Fibroblast of pulmonary artery (primary cell): Measurements from ENCODE around the gene XAF1.

Source experiments
- DNase-seq: peaks from one replicate; pipeline ENCODE4 v3.0.0-alpha.2; 2010; ENCODE audit warnings: low read depth
- H3K4me3 ChIP-seq: replicated peaks from 2 replicates; pipeline ENCODE4 v1.5.1; 2011; ENCODE audit warnings: low read depth, mild to moderate bottlenecking, control low read depth, low read length, moderate library complexity
- CTCF ChIP-seq: IDR thresholded peaks from 2 replicates; pipeline ENCODE4 v1.5.1; 2011; ENCODE audit warnings: mild to moderate bottlenecking, control low read depth, low read length, inconsistent platforms; ENCODE audit errors: missing control alignments

Gene XAF1

DNA sequence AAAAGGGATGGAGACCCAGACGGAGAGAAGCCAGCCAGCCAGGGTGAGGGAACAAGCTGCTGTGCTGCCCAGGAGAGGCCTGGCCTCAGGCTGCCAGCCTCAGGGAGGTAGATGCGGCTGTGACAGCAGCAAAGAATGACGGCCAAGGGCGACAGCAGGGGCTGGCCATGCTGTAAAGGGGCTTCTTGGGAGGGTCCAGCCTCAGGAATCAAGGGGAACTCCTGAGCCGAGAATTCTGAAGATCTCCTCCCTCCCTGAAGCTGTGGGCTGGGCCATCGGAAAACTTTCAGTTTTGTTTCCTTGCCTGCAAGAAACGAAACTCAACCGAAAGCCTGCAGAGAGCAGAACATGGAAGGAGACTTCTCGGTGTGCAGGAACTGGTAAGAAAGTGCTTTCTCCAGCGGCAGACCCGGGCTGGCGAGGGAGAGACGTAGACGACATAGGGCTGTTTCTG is at the start of gene XAF1:
Gene XAF1, plus strand, starts transcription at position 316 of the 454 bp plus-strand sequence. Its CDS starts 33 bp downstream, at position 349.
- H3K4me3 ChIP-seq: peak within 1 kb of the TSS; percentile 70
- peak; percentile 70 for DNase-seq
- no peak for TF ChIP-seq CTCF

- DNase-seq: no peak
- TF ChIP-seq CTCF: no peak
- no peak overlapping the region for H3K4me3 ChIP-seq
Measured at GRCh38 chr17:6706499-6706898, 49.3 kb upstream of the XAF1 start.

DNA sequence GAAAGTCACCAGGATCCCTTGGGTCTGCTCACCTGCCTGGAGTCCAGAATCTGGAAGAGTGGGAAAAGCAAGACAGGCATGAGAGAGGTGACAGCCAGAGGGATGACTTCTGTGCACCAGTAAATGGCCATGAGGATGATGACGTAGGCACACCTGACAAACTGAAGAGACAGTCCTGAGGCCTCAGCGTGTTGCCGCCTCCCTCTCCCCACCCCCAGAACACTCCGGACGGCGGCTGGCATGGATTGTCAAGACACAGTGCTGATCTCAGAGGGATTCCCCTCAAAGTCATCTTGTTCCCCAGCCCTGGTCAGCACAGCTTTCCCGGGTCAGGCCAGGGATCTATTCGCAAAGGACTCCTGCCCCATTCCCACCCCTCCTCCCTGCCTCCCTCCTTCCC is 48.9 kb upstream of the XAF1 start:
- H3K4me3 ChIP-seq: no peak overlapping the region
- TF ChIP-seq CTCF: no peak
- no peak for DNase-seq

- H3K4me3 ChIP-seq: no peak overlapping the region
- no peak for DNase-seq
- no peak for TF ChIP-seq CTCF
Measured at GRCh38 chr17:6708357-6708961, 47.4 kb upstream of the XAF1 start.

DNA sequence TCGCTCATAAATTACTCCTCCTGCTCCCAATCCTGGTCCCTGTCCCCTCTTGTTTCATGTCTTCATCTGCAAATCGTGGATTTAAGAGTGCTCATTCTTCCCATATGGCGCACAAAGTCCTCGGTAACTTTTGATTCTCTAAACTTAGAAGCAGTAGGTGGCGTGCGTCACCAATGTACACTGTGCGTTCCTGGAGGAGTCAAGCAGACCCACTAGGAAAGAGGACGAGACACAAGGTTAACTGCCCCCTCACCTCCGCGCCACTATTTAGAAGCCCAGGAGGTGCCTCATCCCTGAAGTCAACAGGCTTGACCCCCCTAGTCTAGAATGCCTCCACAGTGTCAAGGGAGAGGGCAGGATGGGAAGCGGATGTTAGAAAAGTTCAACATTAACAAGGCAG is 45.5 kb upstream of the XAF1 start:
- no peak overlapping the region for H3K4me3 ChIP-seq
- TF ChIP-seq CTCF: no peak
- no peak for DNase-seq

DNA sequence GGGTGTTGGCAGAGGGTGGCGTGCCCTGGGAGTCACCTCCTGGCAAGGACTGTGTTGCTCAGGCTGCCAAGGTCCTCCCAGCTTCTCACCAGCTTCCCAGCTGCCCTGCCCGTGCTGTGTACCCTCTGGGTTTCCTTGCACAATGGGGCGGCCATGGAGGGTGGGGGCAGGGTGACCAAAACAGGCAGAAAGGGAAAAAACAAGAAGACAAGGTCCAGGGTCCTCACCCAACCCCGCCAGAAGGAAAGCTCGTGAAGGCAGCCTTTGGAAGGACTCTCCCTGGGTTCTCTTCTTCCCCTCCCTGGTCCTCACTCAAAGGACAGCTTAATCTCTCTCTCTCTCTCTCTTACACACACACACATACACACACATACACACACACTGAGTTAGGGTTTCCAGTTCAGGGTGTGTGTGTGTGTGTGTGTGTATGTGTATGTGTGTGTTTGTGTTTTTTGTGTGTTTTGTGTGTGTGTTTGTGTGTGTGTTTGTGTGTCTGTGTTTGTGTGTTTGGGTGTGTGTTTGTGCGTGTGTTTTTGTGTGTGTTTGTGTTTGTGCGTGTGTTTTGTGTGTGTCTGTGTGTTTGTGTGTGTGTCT is 44.7 kb upstream of the XAF1 start:
- no peak for TF ChIP-seq CTCF

DNA sequence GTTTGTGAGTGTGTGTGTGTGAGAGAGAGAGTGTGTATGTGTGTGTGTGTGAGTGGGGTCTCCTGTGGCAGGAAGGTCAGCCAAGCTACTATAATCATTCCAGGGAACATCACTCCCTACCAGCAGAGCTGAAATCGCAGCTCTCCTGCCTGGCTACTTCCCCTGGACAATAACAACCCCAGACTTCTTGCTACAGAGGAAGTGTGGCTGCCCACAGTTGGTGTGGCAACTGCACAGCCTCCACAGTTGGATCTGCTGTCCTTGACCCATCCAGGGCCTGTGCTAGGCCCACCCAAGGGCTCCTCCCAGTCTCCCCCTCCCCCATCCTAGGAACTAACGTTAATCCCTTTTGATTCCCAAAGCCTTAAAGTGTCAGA is 44.2 kb upstream of the XAF1 start:
- no peak for DNase-seq
- no peak overlapping the region for H3K4me3 ChIP-seq
- TF ChIP-seq CTCF: no peak

More for the DNA sequence above, 44.7 kb upstream of the XAF1 start:
- no peak overlapping the region for H3K4me3 ChIP-seq
- DNase-seq: no peak
